HG03575 (cell line): ENCODE results near the gene XAB2.

Experiments used
- ATAC-seq: cut with Tn5 transposase; IDR thresholded peaks from one replicate; pipeline ENCODE4 v1.9.1; 2021; ENCODE audit not compliant: unreplicated experiment, insufficient number of reproducible peaks, low FRiP score; ENCODE audit errors: extremely low read depth

The XAB2 gene

GRCh38 chr19:7618348-7618747, 11.0 kb downstream of the XAB2 start:
- no peak for ATAC-seq

DNA sequence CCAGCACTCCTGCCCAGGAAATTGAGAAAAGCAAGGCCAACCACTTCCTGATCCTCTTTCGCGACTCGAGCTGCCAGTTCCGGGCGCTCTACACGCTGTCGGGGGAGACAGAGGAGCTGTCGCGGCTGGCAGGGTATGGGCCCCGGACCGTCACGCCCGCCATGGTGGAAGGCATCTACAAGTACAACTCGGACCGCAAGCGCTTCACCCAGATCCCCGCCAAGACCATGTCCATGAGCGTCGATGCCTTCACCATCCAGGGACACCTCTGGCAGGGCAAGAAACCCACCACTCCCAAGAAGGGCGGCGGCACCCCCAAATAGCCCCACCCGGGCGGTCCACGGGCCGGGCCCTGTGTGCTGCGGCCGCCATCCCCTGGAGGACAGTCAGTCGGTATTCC, 11.6 kb downstream of the XAB2 start:
- ATAC-seq = no peak

- ATAC-seq = no peak
Measured at GRCh38 chr19:7617172-7617571, 12.2 kb downstream of the XAB2 start.

- ATAC-seq = no peak
Measured at GRCh38 chr19:7614859-7615741, 14.2 kb downstream of the XAB2 start.

- ATAC-seq = no peak
Measured at GRCh38 chr19:7612282-7613274, 16.8 kb downstream of the XAB2 start.

DNA sequence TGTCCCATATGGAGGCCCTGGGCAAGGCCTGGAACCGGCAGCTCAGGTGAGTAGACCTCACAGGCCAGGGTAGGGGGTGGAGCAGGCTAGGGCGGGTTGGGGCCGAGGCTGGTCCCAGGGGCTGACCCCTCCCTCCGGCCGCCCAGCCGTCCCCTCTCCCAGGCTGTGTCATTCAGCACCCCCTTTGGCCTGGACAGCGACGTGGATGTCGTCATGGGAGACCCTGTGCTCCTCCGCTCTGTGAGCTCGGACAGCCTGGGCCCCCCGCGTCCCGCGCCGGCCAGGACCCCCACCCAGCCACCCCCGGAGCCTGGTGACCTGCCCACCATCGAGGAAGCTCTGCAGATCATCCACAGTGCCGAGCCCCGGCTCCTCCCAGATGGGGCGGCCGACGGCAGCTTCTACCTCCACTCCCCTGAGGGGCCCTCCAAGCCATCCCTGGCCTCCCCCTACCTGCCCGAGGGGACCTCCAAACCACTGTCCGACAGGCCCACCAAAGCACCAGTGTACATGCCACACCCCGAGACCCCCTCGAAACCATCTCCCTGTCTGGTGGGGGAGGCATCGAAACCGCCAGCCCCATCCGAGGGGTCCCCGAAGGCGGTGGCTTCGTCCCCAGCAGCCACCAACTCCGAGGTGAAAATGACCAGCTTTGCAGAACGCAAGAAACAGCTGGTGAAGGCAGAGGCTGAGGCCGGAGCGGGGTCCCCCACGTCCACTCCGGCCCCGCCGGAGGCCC, 17.6 kb downstream of the XAB2 start:
- ATAC-seq = no peak

GRCh38 chr19:7610491-7611240, 18.7 kb downstream of the XAB2 start:
- no peak for ATAC-seq

DNA sequence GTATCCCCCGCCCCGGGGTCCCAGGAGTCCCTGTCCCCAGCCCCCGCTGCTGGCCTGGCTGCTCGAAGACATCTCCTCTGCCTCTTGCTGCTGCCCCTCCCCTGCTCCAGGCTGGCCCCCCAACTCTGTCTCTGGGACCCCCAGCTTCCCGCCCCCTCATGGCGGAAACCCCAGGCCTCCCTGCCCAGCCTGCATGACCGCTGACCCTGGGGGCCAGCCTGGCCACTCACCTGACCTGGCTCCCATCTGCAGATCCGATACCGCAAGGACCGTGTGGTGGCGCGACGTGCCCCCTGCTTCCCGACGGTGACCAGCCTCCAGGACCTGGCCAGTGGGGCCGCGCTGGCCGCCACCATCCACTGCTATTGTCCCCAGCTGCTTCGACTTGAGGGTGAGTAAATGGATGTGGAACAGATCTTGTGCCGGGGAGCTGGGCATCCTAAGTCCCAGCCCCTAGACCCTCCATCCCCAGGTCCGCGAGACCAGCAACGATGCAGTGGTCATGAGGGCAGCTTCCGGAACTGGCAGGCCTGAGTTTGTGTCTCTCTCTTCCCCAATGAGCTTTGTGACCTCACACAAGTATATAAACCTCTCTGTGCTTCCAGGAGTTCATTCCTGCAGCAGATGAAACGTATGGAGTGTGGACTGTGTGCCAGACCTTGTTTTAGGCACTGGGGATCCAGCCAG, 21.3 kb downstream of the XAB2 start:
- no peak for ATAC-seq

DNA sequence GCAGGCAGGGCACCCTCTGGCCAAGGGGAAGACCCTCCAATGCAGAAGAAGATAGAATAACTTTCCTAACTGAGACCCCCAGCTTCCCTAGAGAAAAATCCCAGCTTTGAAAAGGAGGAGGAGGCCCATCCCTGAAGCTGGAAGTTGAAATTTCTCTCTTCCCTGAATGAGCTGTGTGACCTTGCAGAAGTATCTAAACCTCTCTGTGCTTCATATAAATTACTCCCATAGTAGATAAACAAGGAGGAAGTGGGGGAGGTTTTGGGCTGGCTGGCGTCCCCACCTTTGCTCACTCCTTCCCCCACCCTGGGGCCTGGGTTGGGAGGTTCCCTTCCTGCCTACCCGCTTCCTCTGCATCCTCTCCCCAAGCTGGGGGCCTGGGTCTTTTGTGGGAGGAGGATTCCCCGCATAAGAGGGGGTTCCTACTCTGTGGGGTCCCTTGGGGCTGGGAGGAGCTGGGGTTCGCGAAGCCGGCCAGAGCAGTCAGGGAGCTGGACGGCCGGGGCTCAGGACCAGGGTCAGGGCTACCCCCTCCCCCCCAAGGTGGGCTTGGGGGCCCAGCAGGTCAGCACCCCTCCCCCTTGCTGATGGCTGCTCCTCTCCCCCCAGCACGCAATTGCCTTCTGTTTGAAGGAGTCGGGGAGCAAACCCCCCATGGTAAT, 22.0 kb downstream of the XAB2 start:
- no peak for ATAC-seq

GRCh38 chr19:7606289-7606688, 23.1 kb downstream of the XAB2 start:
- no peak for ATAC-seq

DNA sequence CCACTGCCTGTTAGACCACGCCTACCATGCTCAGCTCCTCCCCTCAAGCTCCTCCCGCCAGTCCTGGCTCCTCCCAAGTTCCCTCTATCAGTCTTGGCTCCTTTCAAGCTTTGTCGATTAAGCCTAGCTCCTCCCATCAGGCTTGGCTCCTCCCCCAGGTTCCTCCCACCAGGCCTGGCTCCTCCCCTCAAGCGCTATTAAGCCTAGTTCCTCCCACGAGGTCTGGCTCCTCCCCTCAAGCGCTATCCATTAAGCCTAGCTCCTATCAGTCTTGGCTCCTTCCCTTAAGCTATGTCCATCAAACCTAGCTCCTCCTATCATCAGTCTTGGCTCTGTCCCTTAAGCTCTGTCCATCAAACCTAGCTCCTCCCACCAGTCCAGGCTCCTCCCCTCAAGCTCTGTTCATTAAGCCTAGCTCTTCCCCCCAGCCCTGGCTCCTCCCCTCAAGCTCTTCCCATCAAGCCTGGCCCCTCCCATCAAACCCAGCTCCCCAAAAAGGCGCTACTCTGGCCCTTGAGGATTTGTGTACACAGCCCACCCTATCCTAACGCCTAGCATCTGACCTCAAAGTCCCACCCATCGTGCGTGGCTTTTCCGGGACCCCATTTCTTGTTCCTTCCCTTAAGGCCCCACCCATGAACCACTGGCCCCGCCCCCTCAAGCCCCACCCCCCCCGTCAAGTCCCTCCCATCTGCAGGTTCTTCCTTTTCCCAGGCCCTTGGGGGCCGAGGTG, 23.7 kb downstream of the XAB2 start:
- ATAC-seq = no peak

DNA sequence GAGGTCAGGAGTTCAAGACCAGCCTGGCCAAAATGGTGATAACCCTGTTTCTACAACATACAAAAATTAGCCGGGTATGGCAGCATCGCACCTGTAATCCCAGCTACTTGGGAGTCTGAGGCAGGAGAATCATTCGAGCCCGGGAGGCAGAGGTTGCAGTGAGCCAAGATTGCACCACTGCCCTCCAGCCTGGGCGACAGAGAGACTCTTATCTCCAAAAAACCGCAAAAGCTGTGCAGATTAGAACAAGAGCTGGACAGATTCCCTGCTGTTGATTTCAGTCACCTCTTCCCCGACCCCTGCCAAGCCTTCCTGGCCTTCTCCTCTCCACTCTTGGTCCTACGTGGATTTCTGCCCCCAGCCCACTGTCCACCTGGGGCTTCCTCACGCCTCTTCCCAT, 25.4 kb downstream of the XAB2 start:
- ATAC-seq = no peak

GRCh38 chr19:7602935-7603497, 26.3 kb downstream of the XAB2 start:
- ATAC-seq = no peak

DNA sequence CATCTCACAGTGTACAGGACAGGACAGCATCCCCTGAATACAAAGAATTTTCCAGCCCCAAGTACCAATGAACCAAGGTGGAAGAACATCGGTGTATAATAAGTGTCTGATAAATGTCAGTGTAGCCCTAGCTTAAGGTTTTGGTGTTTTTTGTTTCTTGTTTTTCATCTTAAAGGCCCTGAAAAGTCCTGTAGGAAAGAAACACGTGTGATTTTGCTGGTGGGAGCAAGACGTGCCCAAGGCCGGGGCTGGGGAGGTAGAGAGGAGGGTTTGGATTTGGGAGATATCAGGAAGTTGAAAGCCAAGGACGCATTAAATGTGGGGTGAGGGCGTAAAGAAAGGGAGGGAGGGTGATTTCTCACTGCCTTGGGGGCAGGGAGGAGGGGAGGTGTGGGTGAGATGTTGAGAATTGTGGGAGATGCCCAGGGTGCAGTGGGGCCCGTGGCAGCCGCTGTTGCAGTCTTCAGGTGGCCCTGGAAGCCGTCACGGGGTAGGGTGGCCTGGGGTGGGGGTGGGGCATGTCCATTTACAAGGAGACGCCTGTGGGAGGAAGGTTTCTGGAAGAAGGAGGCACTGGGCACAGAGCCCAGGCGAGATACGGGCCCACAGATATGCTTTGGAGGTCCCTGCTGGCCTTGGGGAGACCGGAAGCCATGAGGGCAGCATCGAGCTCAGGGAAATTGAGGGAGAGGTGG, 27.0 kb downstream of the XAB2 start:
- no peak for ATAC-seq

- ATAC-seq = no peak
Measured at GRCh38 chr19:7600721-7601120, 28.6 kb downstream of the XAB2 start.

GRCh38 chr19:7598180-7598579, 31.2 kb downstream of the XAB2 start:
- ATAC-seq = no peak
